ENCODE results near the gene SLAMF9. TPM values are rescaled to one million over a fixed set of nuclear protein-coding genes. Genes with fewer than 3 reads are reported as not detected.

SLAMF9 gene
- total RNA-seq, 1 experiment from 2014 or later = not detected

DNA sequence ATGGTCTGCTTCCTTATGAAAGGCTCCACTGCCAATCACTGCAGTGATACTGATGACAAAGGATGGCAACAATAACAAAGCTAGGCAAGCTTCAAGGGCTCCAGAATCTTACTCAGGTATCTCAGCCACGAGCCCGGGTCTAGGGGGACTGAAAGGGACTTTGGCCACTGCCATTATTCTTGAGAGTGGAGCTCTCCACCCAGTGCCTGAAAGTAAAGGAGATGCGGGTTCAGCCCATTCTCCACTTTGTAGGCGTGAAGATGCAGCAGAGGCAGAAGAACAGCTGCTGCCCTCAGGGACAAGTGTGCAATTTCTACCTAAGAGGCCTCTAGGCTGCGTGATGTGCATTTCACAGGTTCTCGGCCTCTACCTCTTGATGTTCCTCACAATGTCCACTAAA lies 31.4 kb upstream of the SLAMF9 start:
- Histone ChIP-seq H3K27me3 (ENCODE audit: control insufficient read depth, insufficient read depth, low read length) (peaks cover 6% of the 10 kb centered on the region), H3K9me3 (ENCODE audit: control insufficient read depth, insufficient read depth, low read depth, low read length) (no peaks in the 10 kb centered on the region), H3K36me3 (ENCODE audit: control insufficient read depth, insufficient read depth, low read length) (no peaks in the 10 kb centered on the region), H3K27ac (ENCODE audit: low read length) (no peak overlapping the region), H3K4me1 (ENCODE audit: control insufficient read depth, insufficient read depth, low read length) (no peaks in the 10 kb centered on the region), H3K4me3 (ENCODE audit: low read depth in 2 of 2, low read length in 2 of 2) (no peak overlapping the region)
- ChIA-PET POLR2A (no interaction called here), CTCF (no interaction called here)
- ATAC-seq (no peak), DNase-seq (ENCODE audit: low read depth, low spot score) (no peak)
- TF ChIP-seq SIN3A (IDR thresholded peaks at IDR 0.05; ENCODE audit: borderline replicate concordance, insufficient read depth, low read depth, low read length) (no peak), TCF7L2 (IDR thresholded peaks at IDR 0.05; ENCODE audit: low read depth, low read length) (no peak)
- TF ChIP-seq, protein P1, sequence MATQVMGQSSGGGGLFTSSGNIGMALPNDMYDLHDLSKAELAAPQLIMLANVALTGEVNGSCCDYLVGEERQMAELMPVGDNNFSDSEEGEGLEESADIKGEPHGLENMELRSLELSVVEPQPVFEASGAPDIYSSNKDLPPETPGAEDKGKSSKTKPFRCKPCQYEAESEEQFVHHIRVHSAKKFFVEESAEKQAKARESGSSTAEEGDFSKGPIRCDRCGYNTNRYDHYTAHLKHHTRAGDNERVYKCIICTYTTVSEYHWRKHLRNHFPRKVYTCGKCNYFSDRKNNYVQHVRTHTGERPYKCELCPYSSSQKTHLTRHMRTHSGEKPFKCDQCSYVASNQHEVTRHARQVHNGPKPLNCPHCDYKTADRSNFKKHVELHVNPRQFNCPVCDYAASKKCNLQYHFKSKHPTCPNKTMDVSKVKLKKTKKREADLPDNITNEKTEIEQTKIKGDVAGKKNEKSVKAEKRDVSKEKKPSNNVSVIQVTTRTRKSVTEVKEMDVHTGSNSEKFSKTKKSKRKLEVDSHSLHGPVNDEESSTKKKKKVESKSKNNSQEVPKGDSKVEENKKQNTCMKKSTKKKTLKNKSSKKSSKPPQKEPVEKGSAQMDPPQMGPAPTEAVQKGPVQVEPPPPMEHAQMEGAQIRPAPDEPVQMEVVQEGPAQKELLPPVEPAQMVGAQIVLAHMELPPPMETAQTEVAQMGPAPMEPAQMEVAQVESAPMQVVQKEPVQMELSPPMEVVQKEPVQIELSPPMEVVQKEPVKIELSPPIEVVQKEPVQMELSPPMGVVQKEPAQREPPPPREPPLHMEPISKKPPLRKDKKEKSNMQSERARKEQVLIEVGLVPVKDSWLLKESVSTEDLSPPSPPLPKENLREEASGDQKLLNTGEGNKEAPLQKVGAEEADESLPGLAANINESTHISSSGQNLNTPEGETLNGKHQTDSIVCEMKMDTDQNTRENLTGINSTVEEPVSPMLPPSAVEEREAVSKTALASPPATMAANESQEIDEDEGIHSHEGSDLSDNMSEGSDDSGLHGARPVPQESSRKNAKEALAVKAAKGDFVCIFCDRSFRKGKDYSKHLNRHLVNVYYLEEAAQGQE (IDR thresholded peaks at IDR 0.05; ENCODE audit: insufficient read depth in 1 of 2, low read depth in 2 of 2, low read length in 1 of 2) = no peak
- no TSS peak for BruUV-seq (replicated peaks)
- in situ Hi-C loops (cut with HindIII; ENCODE audit: low pct_unique_long_range_greater_than_20kb, low sequenced_read_pairs) = no loop called here
- intact Hi-C loops (cut with micrococcal nuclease; ENCODE audit: unreplicated experiment) = no loop called here

DNA sequence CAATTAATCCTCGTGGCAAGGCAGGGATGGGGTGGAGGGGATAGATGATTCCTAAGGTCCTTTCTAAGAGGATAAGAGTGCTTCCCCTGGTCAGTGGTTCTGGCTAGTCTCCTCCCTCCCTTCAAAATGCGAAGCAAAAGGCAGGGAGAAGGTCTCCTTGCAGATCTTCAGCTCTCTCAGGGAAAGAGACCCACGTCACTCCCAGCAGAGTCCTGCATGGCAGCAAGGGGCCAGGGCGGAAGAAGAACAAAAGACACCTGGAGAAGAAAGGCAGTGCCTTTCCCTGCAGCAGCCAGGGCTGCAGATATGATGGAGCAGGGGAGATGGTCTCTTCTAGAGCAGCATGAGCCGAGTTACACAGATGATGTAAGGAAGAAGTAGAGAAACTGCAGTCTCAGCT lies 29.6 kb upstream of the SLAMF9 start:
- ATAC-seq (no peak), DNase-seq (ENCODE audit: low read depth, low spot score) (no peak)
- in situ Hi-C loops (cut with HindIII; ENCODE audit: low pct_unique_long_range_greater_than_20kb, low sequenced_read_pairs) (no loop called here), intact Hi-C loops (cut with micrococcal nuclease; ENCODE audit: unreplicated experiment) (no loop called here)
- CTCF ChIA-PET = no interaction called here
- Histone ChIP-seq H3K4me1 (ENCODE audit: control insufficient read depth, insufficient read depth, low read length) (no peaks in the 10 kb centered on the region), H3K4me3 (ENCODE audit: low read depth in 2 of 2, low read length in 2 of 2) (no peak overlapping the region), H3K27ac (ENCODE audit: low read length) (no peak overlapping the region), H3K27me3 (ENCODE audit: control insufficient read depth, insufficient read depth, low read length) (peaks cover 8% of the 10 kb centered on the region), H3K36me3 (ENCODE audit: control insufficient read depth, insufficient read depth, low read length) (no peaks in the 10 kb centered on the region), H3K9me3 (ENCODE audit: control insufficient read depth, insufficient read depth, low read depth, low read length) (no peaks in the 10 kb centered on the region)
- BruUV-seq (replicated peaks) = no TSS peak
- POLR2A ChIA-PET = interaction anchor here (0.6 kb wide), 1 partner anchor 763 kb away, joined by 5 read pairs; no protein-coding TSS in a partner anchor
- TF ChIP-seq POLR2AphosphoS5 (IDR thresholded peaks at IDR 0.05; ENCODE audit: low read depth, low read length) = no peak
- no peak for TF ChIP-seq SIN3A (IDR thresholded peaks at IDR 0.05; ENCODE audit: borderline replicate concordance, insufficient read depth, low read depth, low read length)
- TF ChIP-seq, protein P1 (IDR thresholded peaks at IDR 0.05; ENCODE audit: insufficient read depth in 1 of 2, low read depth in 2 of 2, low read length in 1 of 2) = no peak
- no peak for TF ChIP-seq TCF7L2 (IDR thresholded peaks at IDR 0.05; ENCODE audit: low read depth, low read length)
- TF ChIP-seq, protein P2, sequence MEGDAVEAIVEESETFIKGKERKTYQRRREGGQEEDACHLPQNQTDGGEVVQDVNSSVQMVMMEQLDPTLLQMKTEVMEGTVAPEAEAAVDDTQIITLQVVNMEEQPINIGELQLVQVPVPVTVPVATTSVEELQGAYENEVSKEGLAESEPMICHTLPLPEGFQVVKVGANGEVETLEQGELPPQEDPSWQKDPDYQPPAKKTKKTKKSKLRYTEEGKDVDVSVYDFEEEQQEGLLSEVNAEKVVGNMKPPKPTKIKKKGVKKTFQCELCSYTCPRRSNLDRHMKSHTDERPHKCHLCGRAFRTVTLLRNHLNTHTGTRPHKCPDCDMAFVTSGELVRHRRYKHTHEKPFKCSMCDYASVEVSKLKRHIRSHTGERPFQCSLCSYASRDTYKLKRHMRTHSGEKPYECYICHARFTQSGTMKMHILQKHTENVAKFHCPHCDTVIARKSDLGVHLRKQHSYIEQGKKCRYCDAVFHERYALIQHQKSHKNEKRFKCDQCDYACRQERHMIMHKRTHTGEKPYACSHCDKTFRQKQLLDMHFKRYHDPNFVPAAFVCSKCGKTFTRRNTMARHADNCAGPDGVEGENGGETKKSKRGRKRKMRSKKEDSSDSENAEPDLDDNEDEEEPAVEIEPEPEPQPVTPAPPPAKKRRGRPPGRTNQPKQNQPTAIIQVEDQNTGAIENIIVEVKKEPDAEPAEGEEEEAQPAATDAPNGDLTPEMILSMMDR (IDR thresholded peaks at IDR 0.05) = no peak
